HepG2 (cell line): Measurements from ENCODE around the gene HAGHL. TPM values are rescaled to one million over a fixed set of nuclear protein-coding genes. Genes with fewer than 3 reads are reported as not detected.

Experiments
- ARNT2 ChIP-seq: sonication (generic); formaldehyde crosslinking; IDR thresholded peaks from 2 replicates; pipeline ENCODE4 v1.8.0; 2022; ENCODE audit warnings: mild to moderate bottlenecking, low read depth, missing genetic modification reagents, moderate library complexity
- ARNTL ChIP-seq: sonication (generic); formaldehyde crosslinking; IDR thresholded peaks from 2 replicates; pipeline ENCODE4 v1.4.0; 2020; ENCODE audit warnings: mild to moderate bottlenecking, missing genetic modification reagents
- ATF1 ChIP-seq: IDR thresholded peaks from 2 replicates; pipeline ENCODE4 v1.6.1; 2016; ENCODE audit warnings: mild to moderate bottlenecking, control low read depth
- ATF2 ChIP-seq: sonication (generic); formaldehyde crosslinking; IDR thresholded peaks from 2 replicates; pipeline ENCODE4 v1.4.0; 2020; ENCODE audit warnings: missing genetic modification reagents
- FOXK2 ChIP-seq: fragments of 450-650 bp; IDR thresholded peaks from 2 replicates; pipeline ENCODE4 v1.6.1; 2016
- HBP1 ChIP-seq: IDR thresholded peaks from 2 replicates; pipeline ENCODE4 v1.6.1; 2016; ENCODE audit warnings: low read depth, control low read depth
- HNF4A ChIP-seq: sonication (generic); formaldehyde crosslinking; IDR thresholded peaks from 2 replicates; pipeline ENCODE4 v1.4.0; 2020; ENCODE audit warnings: missing genetic modification reagents
- KDM5B ChIP-seq: sonication (generic); formaldehyde crosslinking; IDR thresholded peaks from 2 replicates; pipeline ENCODE4 v1.4.0; 2020; ENCODE audit warnings: missing genetic modification reagents, mild to moderate bottlenecking, borderline replicate concordance
- MZF1 ChIP-seq: sonication (generic); formaldehyde crosslinking; IDR thresholded peaks from 2 replicates; pipeline ENCODE4 v1.8.1; 2023; ENCODE audit warnings: mild to moderate bottlenecking, missing genetic modification reagents, borderline replicate concordance
- PITX1 ChIP-seq: sonication (generic); formaldehyde crosslinking; IDR thresholded peaks from 2 replicates; pipeline ENCODE4 v1.5.1; 2020; ENCODE audit warnings: mild to moderate bottlenecking, missing genetic modification reagents
- REL ChIP-seq: sonication (generic); formaldehyde crosslinking; conservative IDR thresholded peaks from 2 replicates; pipeline ENCODE4 v1.8.0; 2022; ENCODE audit warnings: mild to moderate bottlenecking, missing genetic modification reagents, moderate library complexity
- RFX1 ChIP-seq: fragments of 450-650 bp; IDR thresholded peaks from 2 replicates; pipeline ENCODE4 v1.6.1; 2017
- RFX3 ChIP-seq: IDR thresholded peaks from 2 replicates; pipeline ENCODE4 v1.6.1; 2016; ENCODE audit warnings: missing biosample characterization, missing genetic modification reagents
- RNF2 ChIP-seq: fragments of 450-650 bp; conservative IDR thresholded peaks from 2 replicates; pipeline ENCODE4 v1.6.1; 2016; ENCODE audit warnings: low read depth
- ZFYVE20 ChIP-seq: sonication (generic); formaldehyde crosslinking; IDR thresholded peaks from 2 replicates; pipeline ENCODE4 v1.8.0; 2023; ENCODE audit warnings: low read depth, mild to moderate bottlenecking, moderate library complexity, missing genetic modification reagents, borderline replicate concordance
- ZNF3 ChIP-seq: IDR thresholded peaks from 2 replicates; pipeline ENCODE4 v1.7.0; 2017; ENCODE audit warnings: inconsistent platforms
- ZNF30 ChIP-seq: sonication (generic); formaldehyde crosslinking; IDR thresholded peaks from 2 replicates; pipeline ENCODE4 v1.5.0; 2020; ENCODE audit warnings: mild to moderate bottlenecking, missing genetic modification reagents
- ZNF343 ChIP-seq: sonication (generic); formaldehyde crosslinking; IDR thresholded peaks from 2 replicates; pipeline ENCODE4 v1.4.0; 2020; ENCODE audit warnings: mild to moderate bottlenecking, missing genetic modification reagents
- ZNF598 ChIP-seq: sonication (generic); formaldehyde crosslinking; IDR thresholded peaks from 2 replicates; pipeline ENCODE4 v1.5.1; 2020; ENCODE audit warnings: mild to moderate bottlenecking, missing genetic modification reagents, borderline replicate concordance
- ZNF841 ChIP-seq: sonication (generic); formaldehyde crosslinking; IDR thresholded peaks from 2 replicates; pipeline ENCODE4 v1.8.1; 2023; ENCODE audit warnings: missing genetic modification reagents, borderline replicate concordance
- ZXDC ChIP-seq: sonication (generic); formaldehyde crosslinking; IDR thresholded peaks from 2 replicates; pipeline ENCODE4 v1.5.0; 2020; ENCODE audit warnings: mild to moderate bottlenecking, missing genetic modification reagents
- polyA plus RNA-seq, 8 experiments: library from polyadenylated mRNA; depleted of rRNA in 3 of 8; stranded (reverse) in 7 of 8; unstranded in 1 of 8; fragments of >200 nt; fragmentation: Illumina TruSeq in 4 of 8; extraction: Trizol in 4 of 8; gene quantifications; 2 replicates each; pipeline versions ENCODE4 v1.2.1 to v1.2.3, GENCODE V29; 2011 to 2016; ENCODE audit warnings: low read depth in 4 of 8, missing spikeins in 1 of 8, mixed read lengths in 1 of 8; ENCODE audit not compliant: insufficient read depth in 1 of 8
- total RNA-seq, 5 experiments: library from RNA; depleted of rRNA; stranded (reverse); fragments of >200 nt; fragmentation: Illumina TruSeq; extraction: Trizol; gene quantifications; 2 replicates each; pipeline ENCODE4 v1.2.3, GENCODE V29; 2016; ENCODE audit warnings: low read depth in 1 of 5

Gene HAGHL
- total and polyA plus RNA-seq, 2 of the 13 experiments (the other 11 are each of a cell fraction or from before 2014, with no cell fraction given), result 3.4 to 8.4 TPM

GRCh38 chr16:678858-679813 is 47.8 kb upstream of the HAGHL start (continued):
- TF ChIP-seq ZNF343 (CRISPR knock-in tag), result no peak
- TF ChIP-seq ARNTL (CRISPR knock-in tag), result peak; percentile 68
- TF ChIP-seq ARNT2 (CRISPR knock-in tag), result 0 out of 2 replicates have a peak, but pooled peaks have one; percentile 45
- peak; percentile 21; the same call in 1 of the 2 replicates for TF ChIP-seq ATF2
- peak; percentile 54; the same call in 1 of the 2 replicates for TF ChIP-seq PITX1
- TF ChIP-seq MZF1, result no peak
- TF ChIP-seq ZFYVE20 (CRISPR knock-in tag), result no peak
- no peak for TF ChIP-seq ZNF841 (CRISPR knock-in tag)
- TF ChIP-seq ATF1 (CRISPR knock-in tag), result no peak
- TF ChIP-seq RFX3 (CRISPR knock-in tag), result no peak
- 0 out of 2 replicates have a peak, but pooled peaks have one; percentile 20 for TF ChIP-seq ZNF598 (CRISPR knock-in tag)
- no peak for TF ChIP-seq ZNF3 (CRISPR knock-in tag)
- TF ChIP-seq REL, result no peak
- TF ChIP-seq RNF2, result no peak
- no peak for TF ChIP-seq ZNF30 (CRISPR knock-in tag)
- TF ChIP-seq ZXDC (CRISPR knock-in tag), result peak; percentile 47; the same call in 1 of the 2 replicates
- no peak for TF ChIP-seq FOXK2
- TF ChIP-seq RFX1, result no peak
- no peak for TF ChIP-seq HNF4A (CRISPR knock-in tag)
- TF ChIP-seq KDM5B, result no peak; the same call in 1 of the 2 replicates
- no peak for TF ChIP-seq HBP1 (CRISPR knock-in tag)
